BE2C (cell line): ENCODE results near the gene GSG1L.

Source experiments
- DNase-seq: peaks from one replicate; pipeline ENCODE4 v3.0.0-alpha.2; 2020
- H3K27me3 ChIP-seq: fragments of 250-450 bp; sonication (Bioruptor Pico); 2 replicates; pipeline ENCODE4 v1.5.1; 2020; ENCODE audit warnings: mild to moderate bottlenecking
- H3K36me3 ChIP-seq: fragments of 250-450 bp; sonication (Bioruptor Pico); 2 replicates; pipeline ENCODE4 v1.5.1; 2020; ENCODE audit warnings: mild to moderate bottlenecking
- H3K4me1 ChIP-seq: fragments of 250-450 bp; sonication (Bioruptor Pico); 2 replicates; pipeline ENCODE4 v1.5.1; 2020
- H3K4me3 ChIP-seq: 2 replicates; pipeline ENCODE4 v1.5.1; 2011; ENCODE audit warnings: low read depth, low read length
- H3K9me3 ChIP-seq: fragments of 250-450 bp; sonication (Bioruptor Pico); 2 replicates; pipeline ENCODE4 v1.5.1; 2020
- CTCF ChIP-seq: IDR thresholded peaks from 2 replicates; pipeline ENCODE4 v1.5.1; 2012; ENCODE audit warnings: mild to moderate bottlenecking, low read depth, low read length

The GSG1L gene

GRCh38 chr16:27862953-27863352, 200.6 kb downstream of the GSG1L start:
- Histone ChIP-seq H3K4me1 (no peaks in the 10 kb centered on the region), H3K4me3 (no peak overlapping the region), H3K9me3 (no peaks in the 10 kb centered on the region), H3K27me3 (no peaks in the 10 kb centered on the region), H3K36me3 (no peaks in the 10 kb centered on the region)
- TF ChIP-seq CTCF: no peak
- no peak for DNase-seq

- no peak overlapping the region for H3K4me3 ChIP-seq
- no peak for TF ChIP-seq CTCF
- H3K9me3 ChIP-seq: no peaks in the 10 kb centered on the region
- H3K27me3 ChIP-seq: no peaks in the 10 kb centered on the region
- no peaks in the 10 kb centered on the region for H3K4me1 ChIP-seq
- H3K36me3 ChIP-seq: no peaks in the 10 kb centered on the region
- DNase-seq: no peak
Measured at GRCh38 chr16:27860091-27860490, 203.4 kb downstream of the GSG1L start.

- no peaks in the 10 kb centered on the region for H3K36me3 ChIP-seq
Measured at GRCh38 chr16:27859020-27859419, 204.5 kb downstream of the GSG1L start.

GRCh38 chr16:27853651-27854050, 209.9 kb downstream of the GSG1L start:
- H3K36me3 ChIP-seq: no peaks in the 10 kb centered on the region
- no peak for DNase-seq
- no peak overlapping the region for H3K4me3 ChIP-seq
- H3K27me3 ChIP-seq: peaks cover 29% of the 10 kb centered on the region
- no peak for TF ChIP-seq CTCF
- no peaks in the 10 kb centered on the region for H3K9me3 ChIP-seq
- no peaks in the 10 kb centered on the region for H3K4me1 ChIP-seq

More at GRCh38 chr16:27859020-27859419, 204.5 kb downstream of the GSG1L start:
- no peaks in the 10 kb centered on the region for H3K4me1 ChIP-seq
- no peak for DNase-seq
- no peak overlapping the region for H3K4me3 ChIP-seq
- no peaks in the 10 kb centered on the region for H3K9me3 ChIP-seq
- no peaks in the 10 kb centered on the region; the same call in 1 of the 2 replicates for H3K27me3 ChIP-seq
- TF ChIP-seq CTCF: no peak

GRCh38 chr16:27853101-27853500, 210.4 kb downstream of the GSG1L start:
- Histone ChIP-seq H3K9me3 (no peaks in the 10 kb centered on the region), H3K4me3 (no peak overlapping the region), H3K4me1 (no peaks in the 10 kb centered on the region), H3K27me3 (peaks cover 29% of the 10 kb centered on the region), H3K36me3 (no peaks in the 10 kb centered on the region)
- DNase-seq: no peak
- no peak for TF ChIP-seq CTCF

GRCh38 chr16:27852681-27853080, 210.8 kb downstream of the GSG1L start:
- Histone ChIP-seq H3K9me3 (no peaks in the 10 kb centered on the region), H3K27me3 (peaks cover 29% of the 10 kb centered on the region), H3K4me3 (no peak overlapping the region), H3K36me3 (no peaks in the 10 kb centered on the region), H3K4me1 (no peaks in the 10 kb centered on the region)
- no peak for DNase-seq
- TF ChIP-seq CTCF: no peak
